Measurements from ENCODE around the gene TARBP2. TPM values are rescaled to one million over a fixed set of nuclear protein-coding genes. Genes with fewer than 3 reads are reported as not detected.

Gene TARBP2
- total RNA-seq, 2 donors from 2014 or later: 36.6 to 66.9 TPM

DNA sequence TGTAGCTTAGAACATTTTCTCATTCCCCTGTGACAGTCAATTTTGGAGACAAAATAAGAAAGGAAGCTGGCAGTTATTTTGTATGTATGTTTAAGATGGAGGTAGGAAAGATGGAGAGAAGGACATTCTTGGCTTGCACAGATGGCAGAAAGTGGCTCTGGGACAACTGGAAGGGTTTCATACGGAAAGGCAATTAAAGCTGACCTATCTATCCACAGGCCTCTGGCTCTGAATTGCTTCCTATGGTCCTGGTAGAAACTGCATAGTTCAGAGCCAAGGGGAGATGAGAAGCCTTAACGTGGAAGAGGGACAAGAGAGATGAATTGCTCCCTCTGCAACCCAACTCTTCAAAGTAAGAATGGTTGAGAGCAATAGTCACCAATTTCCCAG is 14.2 kb downstream of the TARBP2 start:
- ATAC-seq: no peak
- no peaks in the 10 kb centered on the region for H3K27me3 ChIP-seq
- peaks cover 10 to 35% of the 10 kb centered on the region in 2 donors for H3K36me3 ChIP-seq (replicated peaks in 1 of 2; ENCODE audit: insufficient read depth in 1 of 2, low read depth in 2 of 2)
- H3K27ac ChIP-seq: no peak overlapping the region
- TF ChIP-seq POLR2A (IDR thresholded peaks at IDR 0.05): no peak
- TF ChIP-seq CTCF (IDR thresholded peaks at IDR 0.05): no peak
- H3K4me3 ChIP-seq: no peak overlapping the region
- H3K4me1 ChIP-seq: no peaks in the 10 kb centered on the region
- H3K9me3 ChIP-seq: no peaks in the 10 kb centered on the region
- DNase-seq: no peak
- 78 to 80% methylated on average over 2 of the region's 2 CpGs for WGBS, 2 donors
- intact Hi-C loops (cut with DNase I): no loop called here

DNA sequence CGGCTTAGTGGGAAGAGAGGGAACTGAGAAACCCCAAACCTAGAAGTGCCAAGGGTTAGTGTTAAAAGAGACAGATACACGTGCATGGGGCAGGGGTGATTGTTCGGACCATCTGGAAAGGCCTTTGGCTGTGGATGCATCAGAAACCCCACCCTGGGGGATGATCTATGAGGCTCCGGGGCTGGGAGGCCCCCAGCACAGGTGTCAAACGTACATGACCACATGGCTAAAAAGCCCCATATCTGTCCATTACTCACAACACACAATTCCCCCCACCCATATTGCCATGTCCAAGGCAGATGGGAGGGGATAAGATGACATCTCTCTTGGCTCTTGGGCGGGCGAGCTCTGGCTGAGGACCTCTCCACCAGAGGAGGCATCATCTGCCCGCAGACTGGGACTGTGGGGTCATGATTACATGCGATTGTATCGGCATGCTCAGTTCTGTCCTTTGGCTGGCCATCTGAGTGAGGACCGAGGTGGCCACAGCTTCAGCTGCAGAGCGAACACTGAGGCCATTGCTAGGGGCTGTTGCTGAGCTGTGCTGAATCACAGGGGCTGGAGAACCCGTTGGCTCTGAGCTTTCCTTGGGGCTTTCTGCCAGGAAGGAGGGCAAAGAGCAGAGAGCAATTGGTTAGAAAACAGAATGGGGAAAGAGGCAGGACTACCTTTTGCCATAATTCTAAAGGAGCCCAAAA is 15.8 kb downstream of the TARBP2 start:
- ATAC-seq: no peak
- Histone ChIP-seq H3K9me3 (no peaks in the 10 kb centered on the region), H3K4me1 (no peaks in the 10 kb centered on the region), H3K36me3 (replicated peaks in 1 of 2; ENCODE audit: insufficient read depth in 1 of 2, low read depth in 2 of 2) (peaks cover 10 to 45% of the 10 kb centered on the region in 2 donors), H3K27me3 (no peaks in the 10 kb centered on the region), H3K4me3 (no peak overlapping the region), H3K27ac (no peak overlapping the region)
- TF ChIP-seq POLR2A (IDR thresholded peaks at IDR 0.05): no peak
- TF ChIP-seq CTCF (IDR thresholded peaks at IDR 0.05): no peak
- DNase-seq: no peak
- intact Hi-C loops (cut with DNase I): no loop called here
- 79 to 85% methylated on average over 10 to 13 of the region's 13 CpGs for WGBS, 2 donors

GRCh38 chr12:53518381-53518780 is 17.3 kb downstream of the TARBP2 start:
- intact Hi-C loops (cut with DNase I): no loop called here
- H3K36me3 ChIP-seq (replicated peaks in 1 of 2; ENCODE audit: insufficient read depth in 1 of 2, low read depth in 2 of 2): peaks cover 10 to 57% of the 10 kb centered on the region in 2 donors
- TF ChIP-seq POLR2A (IDR thresholded peaks at IDR 0.05) (no peak), CTCF (IDR thresholded peaks at IDR 0.05) (no peak)
- 76 to 77% methylated on average over 5 of the region's 5 CpGs for WGBS, 2 donors
- DNase-seq (no peak), ATAC-seq (no peak)
- no peak overlapping the region for H3K4me3 ChIP-seq
- H3K27ac ChIP-seq: no peak overlapping the region
- no peaks in the 10 kb centered on the region for H3K27me3 ChIP-seq
- H3K4me1 ChIP-seq: no peaks in the 10 kb centered on the region
- no peaks in the 10 kb centered on the region for H3K9me3 ChIP-seq

DNA sequence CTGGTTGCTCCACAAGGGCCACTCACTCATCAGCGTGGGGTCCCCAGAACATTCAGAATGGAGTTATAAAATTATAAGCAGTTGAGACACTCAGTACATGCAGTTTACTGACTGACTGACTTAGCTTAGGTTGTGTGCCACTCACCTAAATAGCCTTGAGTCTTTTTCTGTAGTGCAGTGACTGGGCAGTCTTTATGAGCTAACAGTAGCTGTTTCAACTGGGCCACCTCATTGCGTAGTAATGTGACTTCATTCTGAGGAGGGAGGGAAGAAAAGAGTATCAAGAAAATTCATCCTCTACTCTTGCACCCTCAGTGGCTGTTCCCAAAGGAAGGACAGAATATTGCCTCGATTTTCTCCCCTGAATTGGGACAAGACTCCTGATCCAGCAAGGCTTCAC is 22.0 kb downstream of the TARBP2 start:
- no peaks in the 10 kb centered on the region for H3K27me3 ChIP-seq
- H3K36me3 ChIP-seq (replicated peaks in 1 of 2; ENCODE audit: insufficient read depth in 1 of 2, low read depth in 2 of 2): peaks cover 0 to 46% of the 10 kb centered on the region in 2 donors
- intact Hi-C loops (cut with DNase I): no loop called here
- no peak for TF ChIP-seq POLR2A (IDR thresholded peaks at IDR 0.05)
- ATAC-seq: no peak
- no peaks in the 10 kb centered on the region for H3K9me3 ChIP-seq
- H3K4me3 ChIP-seq: no peak overlapping the region
- H3K27ac ChIP-seq: no peak overlapping the region
- DNase-seq: no peak
- 86 to 93% methylated on average over 3 of the region's 3 CpGs for WGBS, 2 donors
- no peaks in the 10 kb centered on the region for H3K4me1 ChIP-seq

DNA sequence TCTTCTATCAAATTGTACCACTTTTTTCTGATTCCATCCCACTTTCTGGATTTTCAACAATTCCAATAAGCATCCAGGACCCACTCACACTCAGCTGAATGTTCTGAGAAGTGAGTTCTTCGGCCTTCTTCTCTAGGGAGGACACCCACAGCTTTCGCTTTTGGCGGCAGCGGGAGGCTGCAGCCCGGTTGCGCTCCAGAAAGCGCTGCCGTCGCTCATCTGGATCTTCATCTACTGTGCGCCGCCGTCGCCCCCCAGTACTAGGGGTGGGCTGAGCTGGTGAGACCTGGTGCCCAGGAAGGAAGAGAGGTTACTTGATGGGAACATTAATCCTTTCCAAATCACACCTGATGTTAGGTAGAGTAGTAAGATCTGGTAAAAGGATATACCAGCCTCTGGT is 23.4 kb downstream of the TARBP2 start:
- no peak overlapping the region for H3K4me3 ChIP-seq
- H3K27me3 ChIP-seq: no peaks in the 10 kb centered on the region
- peaks cover 0 to 43% of the 10 kb centered on the region in 2 donors for H3K36me3 ChIP-seq (replicated peaks in 1 of 2; ENCODE audit: insufficient read depth in 1 of 2, low read depth in 2 of 2)
- ATAC-seq (no peak), DNase-seq (no peak)
- no peak overlapping the region for H3K27ac ChIP-seq
- no peaks in the 10 kb centered on the region for H3K4me1 ChIP-seq
- H3K9me3 ChIP-seq: no peaks in the 10 kb centered on the region
- TF ChIP-seq CTCF (IDR thresholded peaks at IDR 0.05) (no peak), POLR2A (IDR thresholded peaks at IDR 0.05) (no peak)
- intact Hi-C loops (cut with DNase I): no loop called here
- 89 to 97% methylated on average over 5 to 13 of the region's 13 CpGs for WGBS, 2 donors

Measured in body of pancreas (tissue), 4 donors.